Esophagus squamous epithelium (tissue), 5 donors: ENCODE results near the gene DOCK1. TPM values are rescaled to one million over a fixed set of nuclear protein-coding genes. Genes with fewer than 3 reads are reported as not detected.

ENCODE experiments used
- DNase-seq: peaks from one replicate; lab custom pipeline; 2025; lab: John Stamatoyannopoulos, UW
- H3K27ac ChIP-seq, 4 donors: fragments of 200-600 bp; sonication (generic); one replicate each; pipeline ENCODE4 v1.5.1; 2016 to 2019; ENCODE audit warnings: mild to moderate bottlenecking in 1 of 4
- H3K27me3 ChIP-seq, 4 donors: fragments of 200-600 bp; sonication (generic); 1 replicate in 3 of 4; 2 replicates in 1 of 4; pipeline versions ENCODE4 v1.5.1 to v1.6.0; 2017 to 2021; ENCODE audit warnings: antibody characterized with exemption in 1 of 4
- H3K36me3 ChIP-seq, 3 donors: fragments of 200-600 bp; sonication (generic); one replicate each; pipeline ENCODE4 v1.5.1; 2016 to 2019
- H3K4me1 ChIP-seq, 3 donors: fragments of 200-600 bp; sonication (generic); one replicate each; pipeline ENCODE4 v1.5.1; 2017 to 2019
- H3K4me3 ChIP-seq, 4 donors: fragments of 200-600 bp; sonication (generic); 1 replicate in 3 of 4; 2 replicates in 1 of 4; pipeline ENCODE4 v1.5.1; 2016 to 2019; ENCODE audit warnings: mild to moderate bottlenecking in 2 of 4, moderate library complexity in 1 of 4
- H3K9me3 ChIP-seq, 3 donors: fragments of 200-600 bp; sonication (generic); one replicate each; pipeline ENCODE4 v1.5.1; 2016 to 2019
- CTCF ChIP-seq, 6 experiments: fragments of 450-650 bp in 4 of 6; fragments of 200-600 bp in 2 of 6; sonication (generic) in 2 of 6; IDR thresholded peaks; one replicate each; pipeline ENCODE4 v1.5.1; 2016 to 2019; ENCODE audit warnings: antibody characterized with exemption in 6 of 6, mild to moderate bottlenecking in 4 of 6, moderate library complexity in 4 of 6
- POLR2A ChIP-seq, 4 donors: fragments of 450-650 bp; IDR thresholded peaks; one replicate each; pipeline ENCODE4 v1.6.1; 2017; ENCODE audit warnings: antibody characterized with exemption in 4 of 4, mild to moderate bottlenecking in 4 of 4, moderate library complexity in 3 of 4
- WGBS, 2 donors: methylation state at CpG; one replicate each; pipeline ENCODE4 v1.1.5; 2018; 5-methylcytosine and 5-hydroxymethylcytosine counted together
- intact Hi-C: fragments of 100-400 bp; cut with DNase I; formaldehyde crosslinking; loops from one replicate; pipeline ENCODE4 v1.15.0; 2022
- total RNA-seq, 4 donors: library from RNA; depleted of rRNA; stranded (reverse); fragments of >200 nt; gene quantifications; one replicate each; pipeline ENCODE4 v1.1.0, GENCODE V29; 2016
- donor health status: DM: yes; HTN: yes; CAD: no.

DOCK1 gene
- total RNA-seq, 4 donors from 2014 or later: 31.8 to 83.4 (median 49.8) TPM

DNA sequence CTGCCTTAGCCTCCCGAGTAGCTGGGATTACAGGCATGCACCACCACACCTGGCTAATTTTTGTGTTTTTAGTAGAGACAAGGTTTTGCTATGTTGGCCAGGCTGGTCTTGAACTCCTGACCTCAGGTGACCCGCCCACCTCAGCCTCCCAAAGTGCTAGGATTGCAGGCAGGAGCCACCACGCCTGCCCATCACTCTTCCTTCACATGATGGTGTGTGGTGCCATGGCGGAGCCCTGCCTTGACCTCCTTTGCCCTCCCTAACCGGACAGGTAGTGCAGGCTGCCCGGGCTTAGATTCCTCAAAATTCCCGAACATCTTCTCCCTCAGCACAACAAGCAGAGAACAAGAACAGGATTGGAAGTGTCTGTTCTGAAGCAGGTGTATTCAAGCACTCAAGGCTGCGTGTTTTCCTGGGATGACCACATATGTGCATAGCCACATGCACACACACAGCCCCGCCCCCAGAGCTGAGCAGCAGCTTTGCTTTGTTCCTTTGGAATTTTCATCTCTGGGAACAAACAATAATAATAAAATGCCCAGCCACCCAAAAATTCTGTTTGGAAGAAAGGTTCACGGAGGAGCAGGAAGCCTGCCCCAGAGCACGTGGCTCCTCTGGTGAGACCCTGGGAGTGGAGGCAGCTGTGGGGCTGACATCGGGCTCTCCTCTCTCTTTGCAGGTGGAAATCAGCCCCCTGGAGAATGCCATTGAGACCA, 512.6 kb downstream of the DOCK1 start:
- Histone ChIP-seq H3K27ac (no peak overlapping the region), H3K36me3 (peaks cover 0 to 87% (median 5%) of the 10 kb centered on the region in 3 donors), H3K4me1 (no peaks in the 10 kb centered on the region), H3K27me3 (no peaks in the 10 kb centered on the region), H3K9me3 (no peaks in the 10 kb centered on the region), H3K4me3 (no peak overlapping the region)
- TF ChIP-seq POLR2A (IDR thresholded peaks at IDR 0.05): no peak
- TF ChIP-seq CTCF (IDR thresholded peaks at IDR 0.05): no peak
- intact Hi-C loops: no loop called here
- DNase-seq: no peak
- WGBS, 2 donors: 97 to 100% methylated on average over 1 to 10 of the region's 12 CpGs

DNA sequence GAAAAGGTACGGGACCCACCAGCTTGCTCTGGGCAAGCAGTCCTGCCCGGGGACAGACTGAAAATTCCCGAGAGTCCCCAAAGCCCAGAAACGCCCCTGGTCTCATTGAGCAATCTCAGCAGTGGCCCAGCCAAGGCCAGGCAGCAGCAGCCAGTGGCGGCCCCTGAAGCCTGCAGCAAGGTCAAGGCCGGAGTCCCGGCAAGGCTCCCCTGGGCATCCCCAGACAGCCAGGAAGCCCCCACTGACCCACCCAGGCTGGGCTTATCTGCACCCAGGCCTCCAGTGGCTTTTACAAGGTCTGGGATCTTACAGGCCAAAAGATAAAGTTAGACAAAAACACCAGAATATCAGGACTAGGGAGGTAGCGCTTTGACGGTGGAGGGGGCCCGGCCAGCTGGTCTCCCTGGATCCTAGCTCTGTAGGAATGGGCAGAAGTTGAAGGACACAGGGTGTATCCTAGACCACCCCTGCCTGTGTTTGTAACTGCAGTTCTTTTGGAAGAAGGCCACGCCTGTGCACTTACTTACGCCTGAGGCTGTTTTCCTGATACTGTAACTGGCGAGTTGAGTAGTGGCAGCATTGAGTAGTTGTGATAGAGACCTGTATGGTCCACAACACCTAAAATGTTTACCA, 513.4 kb downstream of the DOCK1 start:
- intact Hi-C loops: no loop called here
- no peaks in the 10 kb centered on the region for H3K27me3 ChIP-seq
- no peak for DNase-seq
- 88 to 93% methylated on average over 4 to 6 of the region's 13 CpGs for WGBS, 2 donors
- no peak overlapping the region for H3K27ac ChIP-seq
- peaks cover 0 to 88% (median 5%) of the 10 kb centered on the region in 3 donors for H3K36me3 ChIP-seq
- TF ChIP-seq CTCF (IDR thresholded peaks at IDR 0.05) (no peak), POLR2A (IDR thresholded peaks at IDR 0.05) (no peak)
- no peaks in the 10 kb centered on the region for H3K9me3 ChIP-seq
- no peaks in the 10 kb centered on the region for H3K4me1 ChIP-seq
- H3K4me3 ChIP-seq: no peak overlapping the region

DNA sequence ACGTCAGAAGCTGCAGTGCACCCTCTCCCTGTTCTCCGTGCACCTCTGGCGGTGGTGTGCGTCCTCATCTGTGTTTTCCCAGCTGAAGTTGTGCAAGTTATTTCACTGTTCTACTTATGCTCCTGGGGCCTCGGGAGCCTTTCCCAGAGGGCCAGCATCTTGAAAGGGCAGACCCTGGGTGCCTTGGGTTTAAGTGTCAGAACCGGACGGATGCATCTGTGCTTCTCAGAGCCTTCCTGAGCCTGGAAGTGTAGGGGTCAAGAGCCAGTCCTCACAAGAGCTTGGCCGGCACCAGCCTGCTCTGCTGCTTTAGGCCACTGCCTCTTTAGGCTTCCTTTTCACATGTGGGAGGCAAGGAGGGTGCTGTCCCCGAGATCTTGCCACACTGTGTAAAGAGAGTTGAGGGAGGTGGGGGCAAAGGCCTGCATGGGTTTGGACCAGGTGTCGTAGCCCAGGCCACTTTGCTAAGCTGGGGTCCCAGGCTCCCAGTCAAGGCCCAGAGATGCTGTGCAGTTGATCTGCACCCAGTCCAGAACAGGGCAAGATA, 515.0 kb downstream of the DOCK1 start:
- peaks cover 0 to 98% (median 5%) of the 10 kb centered on the region in 3 donors for H3K36me3 ChIP-seq
- H3K27me3 ChIP-seq: no peaks in the 10 kb centered on the region
- TF ChIP-seq POLR2A (IDR thresholded peaks at IDR 0.05) (no peak), CTCF (IDR thresholded peaks at IDR 0.05) (no peak)
- H3K4me1 ChIP-seq: no peaks in the 10 kb centered on the region
- no peak overlapping the region for H3K27ac ChIP-seq
- intact Hi-C loops: no loop called here
- H3K4me3 ChIP-seq: no peak overlapping the region
- no peaks in the 10 kb centered on the region for H3K9me3 ChIP-seq
- no peak for DNase-seq
- 86 to 96% methylated on average over 2 to 5 of the region's 10 CpGs for WGBS, 2 donors

DNA sequence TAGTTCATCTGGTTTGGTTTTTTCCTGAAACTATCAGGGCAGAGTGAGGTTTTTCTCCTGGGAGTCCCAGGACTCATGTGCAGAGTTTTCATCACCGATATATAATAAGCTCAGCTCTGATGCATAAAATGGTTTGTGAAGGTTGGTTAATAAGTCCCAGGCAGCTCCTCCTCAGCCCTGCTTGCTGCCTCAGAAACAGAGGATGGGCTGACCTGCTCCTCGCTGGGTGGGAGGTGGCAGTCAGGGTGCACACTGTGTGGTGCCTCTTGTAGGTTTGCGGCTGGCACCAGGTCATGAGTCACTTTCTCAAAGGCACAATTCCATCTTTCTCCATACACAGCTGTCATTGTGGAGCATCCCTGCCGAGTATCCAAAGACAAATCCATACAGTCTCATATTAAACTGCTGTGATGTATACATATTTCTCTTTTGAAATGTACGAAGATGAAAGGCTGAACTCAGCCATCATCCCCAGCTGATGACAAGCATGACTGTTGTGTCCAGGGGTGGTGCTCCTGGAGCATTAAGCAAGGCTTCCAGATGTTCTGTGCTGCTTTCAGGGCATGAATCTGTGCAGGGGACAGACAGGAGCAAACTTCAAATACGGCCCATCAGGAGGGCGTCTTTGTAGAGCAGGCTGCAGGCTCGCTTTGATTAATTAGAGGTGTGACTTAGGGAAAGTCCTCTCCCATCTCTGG, 518.1 kb downstream of the DOCK1 start:
- DNase-seq: no peak
- WGBS, 2 donors: 75 to 79% methylated on average over 4 to 8 of the region's 8 CpGs
- Histone ChIP-seq H3K4me1 (no peaks in the 10 kb centered on the region), H3K27me3 (no peaks in the 10 kb centered on the region), H3K27ac (no peak overlapping the region), H3K36me3 (peaks cover 0 to 98% (median 11%) of the 10 kb centered on the region in 3 donors), H3K9me3 (no peaks in the 10 kb centered on the region), H3K4me3 (no peak overlapping the region)
- intact Hi-C loops: no loop called here
- no peak for TF ChIP-seq CTCF (IDR thresholded peaks at IDR 0.05)
